ENCODE measurements around the gene SPATA46. TPM values are rescaled to one million over a fixed set of nuclear protein-coding genes. Genes with fewer than 3 reads are reported as not detected.
"Not testable (repeated sequence)": the region's sequence is repeated elsewhere in the genome, so short reads cannot be mapped to it uniquely, and the experiment has no call there.

The SPATA46 gene
- not detected for polyA plus RNA-seq

DNA sequence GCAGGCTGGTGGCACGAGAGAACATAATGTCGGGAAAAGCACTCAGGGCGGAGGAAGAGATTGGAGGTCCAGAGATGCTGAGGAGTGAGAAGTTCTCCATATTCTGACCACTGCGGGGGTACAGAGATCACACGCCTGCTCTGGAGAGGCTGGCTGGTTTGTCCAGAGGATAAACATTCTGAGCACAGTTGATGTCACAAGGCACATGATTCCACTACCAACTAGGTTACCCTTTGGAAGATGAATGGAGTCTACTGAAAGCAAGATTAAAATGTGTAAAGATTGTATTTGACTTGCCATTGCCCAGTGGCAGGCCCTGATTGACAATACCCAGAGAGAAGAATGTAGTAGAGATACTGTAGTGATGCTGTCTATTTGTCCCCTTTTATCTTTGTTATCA is at the start of gene SPATA46:
SPATA46 (minus strand) TSS at position 164 of the 400 bp plus-strand sequence; CDS start at position 100, 64 bp downstream.
- Histone ChIP-seq H3K27ac (ENCODE audit: low read depth in 2 of 2, low read length in 1 of 2) (no peak within 1 kb of the TSS), H3K36me3 (ENCODE audit: control insufficient read depth in 2 of 2, insufficient read depth in 2 of 2, low read length in 1 of 2) (no peaks in the 10 kb centered on the region), H3K9me3 (ENCODE audit: control insufficient read depth in 2 of 2, insufficient read depth in 1 of 2, low read depth in 1 of 2, low read length in 1 of 2) (no peaks in the 10 kb centered on the region), H3K4me3 (ENCODE audit: low read depth in 1 of 2, low read length in 2 of 2) (no peak within 1 kb of the TSS), H3K4me1 (ENCODE audit: control insufficient read depth in 2 of 2, insufficient read depth in 2 of 2, low read length in 1 of 2) (peaks cover 0 to 12% of the 10 kb centered on the region in 2 donors), H3K27me3 (ENCODE audit: control insufficient read depth in 1 of 2, insufficient read depth in 2 of 2, low read length in 2 of 2) (no peaks in the 10 kb centered on the region)
- WGBS, 2 donors, result 95 to 97% methylated on average over 5 of the region's 5 CpGs

DNA sequence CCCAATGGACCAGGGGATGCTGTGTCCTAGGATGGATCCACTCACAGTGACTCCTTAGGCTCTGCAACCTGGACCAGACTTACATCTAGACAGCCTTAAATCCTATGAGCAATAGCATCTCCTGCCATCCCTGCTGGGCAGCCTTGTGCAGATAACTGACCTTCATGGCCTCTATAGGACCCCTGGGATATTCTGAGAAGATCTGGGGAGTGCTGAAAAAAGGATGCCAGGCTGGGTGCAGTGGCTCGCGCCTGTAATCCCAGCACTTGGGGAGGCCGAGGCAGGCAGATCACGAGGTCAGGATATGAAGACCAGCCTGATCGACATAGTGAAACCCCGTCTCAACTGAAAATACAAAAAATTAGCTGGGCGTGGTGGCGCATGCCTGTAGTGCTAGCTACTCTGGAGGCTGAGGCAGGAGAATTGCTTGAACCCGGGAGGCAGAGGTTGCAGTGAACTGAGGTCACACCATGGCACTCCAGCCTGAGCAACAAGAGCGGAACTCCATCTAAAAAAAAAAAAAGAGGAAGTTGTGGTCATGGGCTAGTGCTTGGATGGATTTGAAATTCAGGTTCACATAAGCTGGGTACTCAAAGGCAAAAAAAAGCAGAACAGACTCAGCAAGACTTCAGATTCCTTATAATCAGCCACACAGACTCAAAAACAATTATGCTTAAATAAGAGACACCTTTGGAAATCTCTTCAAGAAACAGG is 46.2 kb upstream of the SPATA46 start:
- no peak overlapping the region for H3K27ac ChIP-seq (ENCODE audit: low read depth in 2 of 2, low read length in 1 of 2)
- H3K36me3 ChIP-seq (ENCODE audit: control insufficient read depth in 2 of 2, insufficient read depth in 2 of 2, low read length in 1 of 2), result no peaks in the 10 kb centered on the region
- H3K4me3 ChIP-seq (ENCODE audit: low read depth in 1 of 2, low read length in 2 of 2), result no peak overlapping the region
- no peaks in the 10 kb centered on the region for H3K4me1 ChIP-seq (ENCODE audit: control insufficient read depth in 2 of 2, insufficient read depth in 2 of 2, low read length in 1 of 2)
- no peaks in the 10 kb centered on the region for H3K9me3 ChIP-seq (ENCODE audit: control insufficient read depth in 2 of 2, insufficient read depth in 1 of 2, low read depth in 1 of 2, low read length in 1 of 2)
- H3K27me3 ChIP-seq (ENCODE audit: control insufficient read depth in 1 of 2, insufficient read depth in 2 of 2, low read length in 2 of 2), result no peaks in the 10 kb centered on the region
- 84 to 87% methylated on average over 10 of the region's 10 CpGs for WGBS, 2 donors

- no peaks in the 10 kb centered on the region for H3K27me3 ChIP-seq (ENCODE audit: control insufficient read depth in 1 of 2, insufficient read depth in 2 of 2, low read length in 2 of 2)
- no peaks in the 10 kb centered on the region for H3K4me1 ChIP-seq (ENCODE audit: control insufficient read depth in 2 of 2, insufficient read depth in 2 of 2, low read length in 1 of 2)
- H3K9me3 ChIP-seq (ENCODE audit: control insufficient read depth in 2 of 2, insufficient read depth in 1 of 2, low read depth in 1 of 2, low read length in 1 of 2), result no peaks in the 10 kb centered on the region
- 36 to 47% methylated on average over 5 of the region's 5 CpGs for WGBS, 2 donors
- no peaks in the 10 kb centered on the region for H3K36me3 ChIP-seq (ENCODE audit: control insufficient read depth in 2 of 2, insufficient read depth in 2 of 2, low read length in 1 of 2)
- H3K27ac ChIP-seq (ENCODE audit: low read depth in 2 of 2, low read length in 1 of 2), result no peak overlapping the region
- H3K4me3 ChIP-seq (ENCODE audit: low read depth in 1 of 2, low read length in 2 of 2), result peak overlapping the region; percentile 14 to 21
Measured at GRCh38 chr1:162421258-162422164, 44.9 kb upstream of the SPATA46 start.

- WGBS, 2 donors, result 82 to 84% methylated on average over 3 of the region's 3 CpGs
- Histone ChIP-seq H3K4me3 (ENCODE audit: low read depth in 1 of 2, low read length in 2 of 2) (peak overlapping the region; percentile 12 to 43), H3K27ac (ENCODE audit: low read depth in 2 of 2, low read length in 1 of 2) (peak overlapping the region in 1 of 2 donors; percentile 36)
Measured at GRCh38 chr1:162420120-162420519, 43.5 kb upstream of the SPATA46 start.

GRCh38 chr1:162419450-162419931 is 42.8 kb upstream of the SPATA46 start:
- not testable (repeated sequence) for H3K27me3 ChIP-seq (ENCODE audit: control insufficient read depth in 1 of 2, insufficient read depth in 2 of 2, low read length in 2 of 2); H3K4me1 ChIP-seq (ENCODE audit: control insufficient read depth in 2 of 2, insufficient read depth in 2 of 2, low read length in 1 of 2); H3K36me3 ChIP-seq (ENCODE audit: control insufficient read depth in 2 of 2, insufficient read depth in 2 of 2, low read length in 1 of 2); H3K9me3 ChIP-seq (ENCODE audit: control insufficient read depth in 2 of 2, insufficient read depth in 1 of 2, low read depth in 1 of 2, low read length in 1 of 2)
- peak overlapping the region; percentile 12 to 43 for H3K4me3 ChIP-seq (ENCODE audit: low read depth in 1 of 2, low read length in 2 of 2)
- 49 to 55% methylated on average over 9 of the region's 9 CpGs for WGBS, 2 donors
- H3K27ac ChIP-seq (ENCODE audit: low read depth in 2 of 2, low read length in 1 of 2), result peak overlapping the region; percentile 74 to 76

More at GRCh38 chr1:162420120-162420519, 43.5 kb upstream of the SPATA46 start:
- H3K4me1 ChIP-seq (ENCODE audit: control insufficient read depth in 2 of 2, insufficient read depth in 2 of 2, low read length in 1 of 2), result no peaks in the 10 kb centered on the region
- H3K27me3 ChIP-seq (ENCODE audit: control insufficient read depth in 1 of 2, insufficient read depth in 2 of 2, low read length in 2 of 2), result no peaks in the 10 kb centered on the region
- no peaks in the 10 kb centered on the region for H3K9me3 ChIP-seq (ENCODE audit: control insufficient read depth in 2 of 2, insufficient read depth in 1 of 2, low read depth in 1 of 2, low read length in 1 of 2)
- no peaks in the 10 kb centered on the region for H3K36me3 ChIP-seq (ENCODE audit: control insufficient read depth in 2 of 2, insufficient read depth in 2 of 2, low read length in 1 of 2)

- H3K4me1 ChIP-seq (ENCODE audit: control insufficient read depth in 2 of 2, insufficient read depth in 2 of 2, low read length in 1 of 2); H3K9me3 ChIP-seq (ENCODE audit: control insufficient read depth in 2 of 2, insufficient read depth in 1 of 2, low read depth in 1 of 2, low read length in 1 of 2); H3K36me3 ChIP-seq (ENCODE audit: control insufficient read depth in 2 of 2, insufficient read depth in 2 of 2, low read length in 1 of 2); H3K27me3 ChIP-seq (ENCODE audit: control insufficient read depth in 1 of 2, insufficient read depth in 2 of 2, low read length in 2 of 2); H3K4me3 ChIP-seq (ENCODE audit: low read depth in 1 of 2, low read length in 2 of 2): not testable (repeated sequence)
- peak overlapping the region; percentile 8 to 73 for H3K27ac ChIP-seq (ENCODE audit: low read depth in 2 of 2, low read length in 1 of 2)
- WGBS, 2 donors, result 58 to 64% methylated on average over 7 of the region's 7 CpGs
Measured at GRCh38 chr1:162418584-162418983, 41.9 kb upstream of the SPATA46 start.

DNA sequence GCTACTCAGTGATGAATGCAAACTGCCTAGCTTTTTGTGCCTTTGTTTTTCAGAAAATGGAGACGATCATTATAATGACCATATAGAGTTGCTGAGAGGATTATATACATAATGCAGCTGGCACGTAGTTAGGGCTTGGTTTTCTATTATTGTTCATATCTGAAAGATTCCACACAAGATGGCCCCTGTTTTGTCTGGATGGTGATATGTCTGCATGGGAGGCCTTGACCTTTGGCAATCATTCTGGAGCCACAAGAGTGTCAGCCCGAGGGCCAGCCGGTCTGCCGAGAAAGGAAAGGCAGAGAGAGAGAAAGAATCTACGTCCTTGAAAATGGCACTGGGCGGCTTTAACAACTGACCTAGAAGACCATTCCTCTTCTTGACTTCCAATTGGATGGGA is 41.0 kb upstream of the SPATA46 start:
- Histone ChIP-seq H3K9me3 (ENCODE audit: control insufficient read depth in 2 of 2, insufficient read depth in 1 of 2, low read depth in 1 of 2, low read length in 1 of 2) (no peaks in the 10 kb centered on the region), H3K36me3 (ENCODE audit: control insufficient read depth in 2 of 2, insufficient read depth in 2 of 2, low read length in 1 of 2) (no peaks in the 10 kb centered on the region), H3K27me3 (ENCODE audit: control insufficient read depth in 1 of 2, insufficient read depth in 2 of 2, low read length in 2 of 2) (no peaks in the 10 kb centered on the region), H3K4me3 (ENCODE audit: low read depth in 1 of 2, low read length in 2 of 2) (no peak overlapping the region), H3K27ac (ENCODE audit: low read depth in 2 of 2, low read length in 1 of 2) (no peak overlapping the region), H3K4me1 (ENCODE audit: control insufficient read depth in 2 of 2, insufficient read depth in 2 of 2, low read length in 1 of 2) (no peaks in the 10 kb centered on the region)
- 92% methylated on average over 7 of the region's 7 CpGs for WGBS, 2 donors

GRCh38 chr1:162416909-162417308 is 40.3 kb upstream of the SPATA46 start:
- H3K9me3 ChIP-seq (ENCODE audit: control insufficient read depth in 2 of 2, insufficient read depth in 1 of 2, low read depth in 1 of 2, low read length in 1 of 2), result no peaks in the 10 kb centered on the region
- no peaks in the 10 kb centered on the region for H3K4me1 ChIP-seq (ENCODE audit: control insufficient read depth in 2 of 2, insufficient read depth in 2 of 2, low read length in 1 of 2)
- no peaks in the 10 kb centered on the region for H3K36me3 ChIP-seq (ENCODE audit: control insufficient read depth in 2 of 2, insufficient read depth in 2 of 2, low read length in 1 of 2)
- no peaks in the 10 kb centered on the region for H3K27me3 ChIP-seq (ENCODE audit: control insufficient read depth in 1 of 2, insufficient read depth in 2 of 2, low read length in 2 of 2)
- 89 to 93% methylated on average over 2 of the region's 2 CpGs for WGBS, 2 donors
- H3K4me3 ChIP-seq (ENCODE audit: low read depth in 1 of 2, low read length in 2 of 2), result no peak overlapping the region
- no peak overlapping the region for H3K27ac ChIP-seq (ENCODE audit: low read depth in 2 of 2, low read length in 1 of 2)

DNA sequence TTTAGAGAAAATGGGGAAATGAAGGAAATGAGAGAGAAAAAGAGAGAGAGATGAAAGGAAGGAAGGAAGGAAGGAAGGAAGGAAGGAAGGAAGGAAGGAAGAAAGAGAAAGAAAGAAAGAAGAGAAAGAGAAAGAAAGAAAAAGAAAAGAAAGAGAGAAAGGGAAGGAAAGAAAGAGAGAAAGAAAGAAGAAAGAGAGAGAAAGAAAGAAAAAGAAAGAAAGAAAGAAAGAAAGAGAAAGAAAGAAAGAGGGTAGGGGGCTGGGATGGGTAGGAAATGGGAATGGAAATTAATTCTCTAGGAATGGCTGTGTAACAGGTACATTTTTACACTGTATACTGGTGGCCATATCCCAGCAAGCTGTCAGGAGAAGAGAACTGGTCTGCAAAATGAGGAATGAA is 39.6 kb upstream of the SPATA46 start:
- Histone ChIP-seq H3K9me3 (ENCODE audit: control insufficient read depth in 2 of 2, insufficient read depth in 1 of 2, low read depth in 1 of 2, low read length in 1 of 2) (no peaks in the 10 kb centered on the region), H3K27ac (ENCODE audit: low read depth in 2 of 2, low read length in 1 of 2) (no peak overlapping the region), H3K4me1 (ENCODE audit: control insufficient read depth in 2 of 2, insufficient read depth in 2 of 2, low read length in 1 of 2) (no peaks in the 10 kb centered on the region), H3K27me3 (ENCODE audit: control insufficient read depth in 1 of 2, insufficient read depth in 2 of 2, low read length in 2 of 2) (no peaks in the 10 kb centered on the region), H3K36me3 (ENCODE audit: control insufficient read depth in 2 of 2, insufficient read depth in 2 of 2, low read length in 1 of 2) (no peaks in the 10 kb centered on the region), H3K4me3 (ENCODE audit: low read depth in 1 of 2, low read length in 2 of 2) (no peak overlapping the region)

Data from esophagus (tissue), 2 donors.